KMS-11 (cell line): ENCODE measurements around the gene C3orf62.

Experiments used
- H2AFZ ChIP-seq: fragments of 200-600 bp; sonication (generic); 2 replicates; pipeline ENCODE4 v1.6.1; 2016; ENCODE audit warnings: antibody characterized with exemption, mixed run types, low read depth
- H3K27ac ChIP-seq: fragments of 200-600 bp; sonication (generic); 2 replicates; pipeline ENCODE4 v1.6.1; 2016; ENCODE audit warnings: mild to moderate bottlenecking, mixed run types
- H3K27me3 ChIP-seq: fragments of 200-600 bp; sonication (generic); 2 replicates; pipeline ENCODE4 v1.6.1; 2017; ENCODE audit warnings: mild to moderate bottlenecking, low read depth, mixed run types, moderate library complexity; ENCODE audit not compliant: insufficient read depth
- H3K36me3 ChIP-seq: fragments of 200-600 bp; sonication (generic); 2 replicates; pipeline ENCODE4 v1.6.1; 2017; ENCODE audit warnings: mild to moderate bottlenecking, mixed run types; ENCODE audit not compliant: insufficient read depth
- H3K4me1 ChIP-seq: fragments of 200-600 bp; sonication (generic); 2 replicates; pipeline ENCODE4 v1.6.1; 2016; ENCODE audit warnings: mild to moderate bottlenecking, low read depth, mixed run types; ENCODE audit not compliant: poor library complexity, severe bottlenecking
- H3K4me2 ChIP-seq: fragments of 200-600 bp; sonication (generic); 2 replicates; pipeline ENCODE4 v1.7.0; 2016; ENCODE audit warnings: mild to moderate bottlenecking, mixed run types
- H3K4me3 ChIP-seq: fragments of 200-600 bp; sonication (generic); IDR thresholded peaks from 2 replicates; pipeline ENCODE4 v1.6.1; 2017; ENCODE audit warnings: low read depth, low read length, mixed read lengths; ENCODE audit not compliant: insufficient read depth
- H3K79me2 ChIP-seq: fragments of 200-600 bp; sonication (generic); 2 replicates; pipeline ENCODE4 v1.6.1; 2016; ENCODE audit warnings: low read depth, mixed run types; ENCODE audit not compliant: insufficient read depth
- H3K9ac ChIP-seq: fragments of 200-600 bp; sonication (generic); 2 replicates; pipeline ENCODE4 v1.6.1; 2016; ENCODE audit warnings: mild to moderate bottlenecking, mixed run types
- H4K20me1 ChIP-seq: fragments of 200-600 bp; sonication (generic); 2 replicates; pipeline ENCODE4 v1.6.1; 2016; ENCODE audit warnings: mild to moderate bottlenecking, mixed run types; ENCODE audit not compliant: insufficient read depth
- CTCF ChIP-seq: fragments of 200-600 bp; sonication (generic); conservative IDR thresholded peaks from 2 replicates; pipeline ENCODE4 v1.6.1; 2017; ENCODE audit warnings: low read depth, mild to moderate bottlenecking, antibody characterized with exemption, low read length, moderate library complexity, mixed read lengths

Gene C3orf62

GRCh38 chr3:49266410-49267095 lies 10.5 kb downstream of the C3orf62 start:
- no peak for TF ChIP-seq CTCF
- Histone ChIP-seq H3K79me2 (no peaks in the 10 kb centered on the region), H3K9ac (no peak overlapping the region), H3K27ac (no peak overlapping the region), H2AFZ (no peak overlapping the region), H3K4me3 (no peak overlapping the region), H4K20me1 (no peaks in the 10 kb centered on the region), H3K4me1 (no peaks in the 10 kb centered on the region), H3K27me3 (no peaks in the 10 kb centered on the region), H3K36me3 (no peaks in the 10 kb centered on the region), H3K4me2 (no peak overlapping the region)

- H4K20me1 ChIP-seq = no peaks in the 10 kb centered on the region
- no peak overlapping the region for H3K4me3 ChIP-seq
- no peaks in the 10 kb centered on the region for H3K36me3 ChIP-seq
- no peak overlapping the region for H3K27ac ChIP-seq
- no peaks in the 10 kb centered on the region for H3K4me1 ChIP-seq
- TF ChIP-seq CTCF = no peak
- H3K79me2 ChIP-seq = no peaks in the 10 kb centered on the region
- H3K4me2 ChIP-seq = no peak overlapping the region
- no peaks in the 10 kb centered on the region for H3K27me3 ChIP-seq
- H2AFZ ChIP-seq = no peak overlapping the region
- no peak overlapping the region for H3K9ac ChIP-seq
Measured at GRCh38 chr3:49265661-49266386, 11.2 kb downstream of the C3orf62 start.

- Histone ChIP-seq H3K27ac (no peak overlapping the region), H3K9ac (no peak overlapping the region), H3K79me2 (no peaks in the 10 kb centered on the region), H3K4me3 (no peak overlapping the region), H3K36me3 (no peaks in the 10 kb centered on the region), H3K27me3 (no peaks in the 10 kb centered on the region), H2AFZ (no peak overlapping the region), H4K20me1 (no peaks in the 10 kb centered on the region), H3K4me1 (no peaks in the 10 kb centered on the region), H3K4me2 (no peak overlapping the region)
- TF ChIP-seq CTCF = no peak
Measured at GRCh38 chr3:49263159-49263889, 13.7 kb downstream of the C3orf62 start.

- H2AFZ ChIP-seq = no peak overlapping the region
Measured at GRCh38 chr3:49260806-49261324, 16.2 kb downstream of the C3orf62 start.

More at GRCh38 chr3:49260806-49261324, 16.2 kb downstream of the C3orf62 start:
- Histone ChIP-seq H3K4me2 (no peak overlapping the region), H4K20me1 (no peaks in the 10 kb centered on the region), H3K79me2 (no peaks in the 10 kb centered on the region), H3K9ac (no peak overlapping the region), H3K27me3 (no peaks in the 10 kb centered on the region), H3K4me3 (no peak overlapping the region), H3K36me3 (no peaks in the 10 kb centered on the region), H3K4me1 (peaks cover 4% of the 10 kb centered on the region), H3K27ac (no peak overlapping the region)
- TF ChIP-seq CTCF = no peak
